Keratinocyte (primary cell): Measurements from ENCODE around the gene FNDC10. TPM values are rescaled to one million over a fixed set of nuclear protein-coding genes. Genes with fewer than 3 reads are reported as not detected.
"Not testable (repeated sequence)": the region's sequence is repeated elsewhere in the genome, so short reads cannot be mapped to it uniquely, and the experiment has no call there.

Experiments used
- DNase-seq: peaks from one replicate; pipeline ENCODE4 v3.0.0-alpha.2; 2011; ENCODE audit warnings: low read depth, missing footprints, low spot score
- FAIRE-seq: peaks from 2 replicates; lab custom pipeline; 2011; peaks lifted over from hg19 to GRCh38; lab: Jason Lieb, UNC
- H2AFZ ChIP-seq: 2 replicates; pipeline ENCODE4 v1.6.0; 2012; ENCODE audit warnings: low read length, control low read depth, inconsistent platforms; ENCODE audit not compliant: control insufficient read depth
- H3K27ac ChIP-seq: 2 replicates; pipeline ENCODE4 v1.5.1; 2011; ENCODE audit warnings: low read length; ENCODE audit not compliant: control insufficient read depth, insufficient read depth
- H3K27me3 ChIP-seq: 3 replicates; pipeline ENCODE4 v1.6.0; 2011; ENCODE audit warnings: low read length; ENCODE audit not compliant: control insufficient read depth, insufficient read depth; ENCODE audit errors: extremely low read depth
- H3K36me3 ChIP-seq, 2 experiments: 2 replicates in 1 of 2; 3 replicates in 1 of 2; pipeline ENCODE4 v1.5.1; 2011; ENCODE audit warnings: low read length in 2 of 2, mild to moderate bottlenecking in 1 of 2; ENCODE audit not compliant: control insufficient read depth in 2 of 2, insufficient read depth in 2 of 2; ENCODE audit errors: extremely low read depth in 1 of 2
- H3K4me1 ChIP-seq: 3 replicates; pipeline ENCODE4 v1.5.1; 2011; ENCODE audit warnings: low read length; ENCODE audit not compliant: control insufficient read depth, insufficient read depth; ENCODE audit errors: extremely low read depth
- H3K4me2 ChIP-seq: 3 replicates; pipeline ENCODE4 v1.6.0; 2011; ENCODE audit warnings: low read depth, low read length; ENCODE audit not compliant: control insufficient read depth, insufficient read depth; ENCODE audit errors: extremely low read depth
- H3K4me3 ChIP-seq, 3 experiments: fragments of 200-600 bp in 1 of 3; sonication (generic) in 1 of 3; 2 replicates in 2 of 3; 3 replicates in 1 of 3; pipeline ENCODE4 v1.5.1; 2011 to 2016; ENCODE audit warnings: low read length in 3 of 3, mild to moderate bottlenecking in 3 of 3, control low read depth in 2 of 3, inconsistent platforms in 1 of 3, low read depth in 1 of 3, mixed read lengths in 1 of 3, mixed run types in 1 of 3, moderate library complexity in 1 of 3; ENCODE audit not compliant: control insufficient read depth in 2 of 3, insufficient read depth in 2 of 3; ENCODE audit errors: extremely low read depth in 1 of 3
- H3K79me2 ChIP-seq: 2 replicates; pipeline ENCODE4 v1.6.0; 2012; ENCODE audit warnings: low read length; ENCODE audit not compliant: control insufficient read depth, insufficient read depth
- H3K9ac ChIP-seq: 3 replicates; pipeline ENCODE4 v1.6.0; 2011; ENCODE audit warnings: low read length; ENCODE audit not compliant: control insufficient read depth, insufficient read depth; ENCODE audit errors: extremely low read depth
- H3K9me1 ChIP-seq: 3 replicates; pipeline ENCODE4 v1.6.0; 2011; ENCODE audit warnings: low read length; ENCODE audit not compliant: control insufficient read depth, insufficient read depth; ENCODE audit errors: extremely low read depth
- H3K9me3 ChIP-seq: 2 replicates; pipeline ENCODE4 v1.5.1; 2012; ENCODE audit warnings: low read depth, low read length; ENCODE audit not compliant: control insufficient read depth
- H4K20me1 ChIP-seq: 3 replicates; pipeline ENCODE4 v1.6.0; 2011; ENCODE audit warnings: low read length; ENCODE audit not compliant: control insufficient read depth, insufficient read depth; ENCODE audit errors: extremely low read depth
- dilution Hi-C: fragments of 300-500 bp; cut with MboI; formaldehyde crosslinking; loops from one replicate; pipeline ENCODE4 v1.7.0; 2020; ENCODE audit warnings: low sequenced_read_pairs; ENCODE audit not compliant: extremely low pct_ligation_motif_present
- polyA plus RNA-seq, 5 experiments: library from polyadenylated mRNA; depleted of rRNA in 3 of 5; stranded (reverse) in 3 of 5; stranded (forward) in 1 of 5; unstranded in 1 of 5; fragments of >200 nt; gene quantifications; 1 replicate in 1 of 5; 2 replicates in 3 of 5; 3 replicates in 1 of 5; pipeline versions ENCODE4 v1.2.1 to v1.2.3, GENCODE V29; 2011 to 2012; ENCODE audit warnings: missing spikeins in 2 of 5, low read depth in 1 of 5, low replicate concordance in 1 of 5

Gene FNDC10
- polyA plus RNA-seq, 1 donor (not counting 4 experiments of a cell fraction or from before 2014, with no cell fraction given), result 1.2 TPM

GRCh38 chr1:1640711-1641461, 41.0 kb upstream of the FNDC10 start:
- FAIRE-seq, DNase-seq, H2AFZ ChIP-seq, dilution Hi-C loops, H3K9me1 ChIP-seq, H3K9me3 ChIP-seq, H3K36me3 ChIP-seq, H3K27me3 ChIP-seq, H3K27ac ChIP-seq, H3K4me2 ChIP-seq, H3K9ac ChIP-seq, H3K4me3 ChIP-seq, H4K20me1 ChIP-seq, H3K4me1 ChIP-seq, H3K79me2 ChIP-seq: not testable (repeated sequence)

GRCh38 chr1:1640081-1640480, 40.1 kb upstream of the FNDC10 start:
- H3K79me2 ChIP-seq, FAIRE-seq, H4K20me1 ChIP-seq, dilution Hi-C loops, H3K27me3 ChIP-seq, H3K9ac ChIP-seq, H3K27ac ChIP-seq, H2AFZ ChIP-seq, H3K9me1 ChIP-seq, H3K36me3 ChIP-seq, H3K4me2 ChIP-seq, H3K4me3 ChIP-seq, DNase-seq, H3K4me1 ChIP-seq, H3K9me3 ChIP-seq: not testable (repeated sequence)

- H3K79me2 ChIP-seq, H3K4me1 ChIP-seq, H3K36me3 ChIP-seq, H3K27me3 ChIP-seq, H3K4me2 ChIP-seq, FAIRE-seq, H3K27ac ChIP-seq, H2AFZ ChIP-seq, dilution Hi-C loops, DNase-seq, H3K9me3 ChIP-seq, H4K20me1 ChIP-seq, H3K9ac ChIP-seq, H3K4me3 ChIP-seq, H3K9me1 ChIP-seq: not testable (repeated sequence)
Measured at GRCh38 chr1:1639368-1639767, 39.4 kb upstream of the FNDC10 start.

- H3K27me3 ChIP-seq, dilution Hi-C loops: not testable (repeated sequence)
Measured at GRCh38 chr1:1638528-1638927, 38.6 kb upstream of the FNDC10 start.

GRCh38 chr1:1637479-1637875, 37.5 kb upstream of the FNDC10 start:
- H3K9me1 ChIP-seq, FAIRE-seq, H3K27me3 ChIP-seq, H3K4me1 ChIP-seq, H3K9ac ChIP-seq, dilution Hi-C loops, H2AFZ ChIP-seq, H3K4me2 ChIP-seq, H3K36me3 ChIP-seq, DNase-seq, H4K20me1 ChIP-seq, H3K79me2 ChIP-seq, H3K4me3 ChIP-seq, H3K9me3 ChIP-seq, H3K27ac ChIP-seq: not testable (repeated sequence)

More at GRCh38 chr1:1638528-1638927, 38.6 kb upstream of the FNDC10 start:
- H3K4me2 ChIP-seq, DNase-seq, H3K9me1 ChIP-seq, H2AFZ ChIP-seq, H4K20me1 ChIP-seq, H3K4me3 ChIP-seq, H3K9ac ChIP-seq, H3K79me2 ChIP-seq, H3K36me3 ChIP-seq, H3K9me3 ChIP-seq, H3K27ac ChIP-seq, FAIRE-seq, H3K4me1 ChIP-seq: not testable (repeated sequence)
